Naive thymus-derived CD4-positive, alpha-beta T cell (primary cell): ENCODE results near the gene ALDH4A1. TPM values are rescaled to one million over a fixed set of nuclear protein-coding genes. Genes with fewer than 3 reads are reported as not detected.
A peak's percentile ranks its signal among the peaks of the same experiment; 100 is the strongest.

Experiments used
- ATAC-seq: fragments of 150-1000 bp; cut with Tn5 transposase; 2 replicates; pipeline ENCODE4 v1.10.0; 2021; ENCODE audit warnings: mild to moderate bottlenecking, moderate library complexity
- CTCF ChIA-PET: fragments of 350-600 bp; sonication (Branson Sonifier 250); formaldehyde crosslinking; loops from one replicate; lab custom pipeline; 2021; ENCODE audit warnings: antibody characterized with exemption; lab: Charles Lee
- POLR2A ChIA-PET: fragments of 350-600 bp; sonication (Branson Sonifier 250); formaldehyde crosslinking; loops from one replicate; lab custom pipeline; 2021; ENCODE audit warnings: antibody characterized with exemption, inconsistent platforms; lab: Charles Lee
- DNase-seq, 9 donors: peaks; one replicate each; pipeline versions ENCODE4 v3.0.0 to v3.0.0-alpha.2; 2020 to 2022; ENCODE audit warnings: mixed read lengths in 1 of 9
- H3K27ac ChIP-seq: one replicate; pipeline ENCODE4 v1.7.0; 2013; ENCODE audit warnings: mild to moderate bottlenecking, low read depth, low read length, moderate library complexity
- H3K27me3 ChIP-seq, 2 donors: one replicate each; pipeline ENCODE4 v1.7.0; 2013; ENCODE audit warnings: low read length in 2 of 2, mild to moderate bottlenecking in 2 of 2, moderate library complexity in 2 of 2; ENCODE audit not compliant: control insufficient read depth in 2 of 2, insufficient read depth in 2 of 2
- H3K36me3 ChIP-seq, 3 experiments: 1 replicate in 2 of 3; 2 replicates in 1 of 3; pipeline ENCODE4 v1.7.0; 2013; ENCODE audit warnings: low read length in 3 of 3, mild to moderate bottlenecking in 3 of 3, moderate library complexity in 1 of 3; ENCODE audit not compliant: insufficient read depth in 3 of 3, control insufficient read depth in 2 of 3
- H3K4me1 ChIP-seq, 2 donors: one replicate each; pipeline ENCODE4 v1.7.0; 2013; ENCODE audit warnings: low read length in 2 of 2, mild to moderate bottlenecking in 2 of 2, moderate library complexity in 1 of 2; ENCODE audit not compliant: control insufficient read depth in 2 of 2, insufficient read depth in 2 of 2
- H3K4me3 ChIP-seq: 2 replicates; pipeline ENCODE4 v1.7.0; 2013; ENCODE audit warnings: mild to moderate bottlenecking, low read length
- H3K9me3 ChIP-seq, 3 experiments: 1 replicate in 2 of 3; 2 replicates in 1 of 3; pipeline ENCODE4 v1.7.0; 2013; ENCODE audit warnings: low read length in 3 of 3; ENCODE audit not compliant: control insufficient read depth in 2 of 3
- H3K27ac Mint-ChIP-seq, 9 donors: one replicate each; pipeline ENCODE4 v1.8.0; 2020 to 2022; ENCODE audit warnings: mixed read lengths in 9 of 9, mild to moderate bottlenecking in 8 of 9, moderate library complexity in 5 of 9, inconsistent platforms in 2 of 9
- H3K27me3 Mint-ChIP-seq, 5 donors: one replicate each; pipeline ENCODE4 v1.8.0; 2021 to 2022; ENCODE audit warnings: mixed read lengths in 5 of 5, mild to moderate bottlenecking in 1 of 5
- H3K36me3 Mint-ChIP-seq, 5 donors: one replicate each; pipeline ENCODE4 v1.8.0; 2020 to 2022; ENCODE audit warnings: mixed read lengths in 5 of 5, mild to moderate bottlenecking in 3 of 5, inconsistent platforms in 1 of 5
- H3K4me1 Mint-ChIP-seq, 7 donors: one replicate each; pipeline ENCODE4 v1.8.0; 2020 to 2022; ENCODE audit warnings: mixed read lengths in 7 of 7, mild to moderate bottlenecking in 3 of 7, inconsistent platforms in 1 of 7
- H3K4me3 Mint-ChIP-seq, 10 donors: one replicate each; pipeline ENCODE4 v1.8.0; 2020 to 2022; ENCODE audit warnings: mild to moderate bottlenecking in 10 of 10, mixed read lengths in 10 of 10, moderate library complexity in 6 of 10, inconsistent platforms in 2 of 10
- H3K9me3 Mint-ChIP-seq, 11 donors: one replicate each; pipeline ENCODE4 v1.8.0; 2020 to 2022; ENCODE audit warnings: mixed read lengths in 11 of 11, mild to moderate bottlenecking in 4 of 11, inconsistent platforms in 1 of 11, moderate library complexity in 1 of 11
- intact Hi-C, 2 donors: fragments of 100-400 bp; cut with micrococcal nuclease; formaldehyde crosslinking; loops; one replicate each; pipeline ENCODE4 v1.15.1; 2023
- polyA plus RNA-seq, 2 donors: library from polyadenylated mRNA; unstranded; fragments of 300-500 nt; fragmentation: Illumina TruSeq; gene quantifications; one replicate each; pipeline ENCODE4 v1.2.3, GENCODE V29; 2021
- total RNA-seq, 6 experiments: library from RNA in 5 of 6; stranded (reverse) in 5 of 6; gene quantifications; 1 replicate in 5 of 6; 2 replicates in 1 of 6; pipeline ENCODE4 v1.2.3 and lab custom pipeline; 2021 to 2026

Gene ALDH4A1
- total and polyA plus RNA-seq, 7 experiments from 2014 or later: 0.94 to 3.2 (median 1.4) TPM

DNA sequence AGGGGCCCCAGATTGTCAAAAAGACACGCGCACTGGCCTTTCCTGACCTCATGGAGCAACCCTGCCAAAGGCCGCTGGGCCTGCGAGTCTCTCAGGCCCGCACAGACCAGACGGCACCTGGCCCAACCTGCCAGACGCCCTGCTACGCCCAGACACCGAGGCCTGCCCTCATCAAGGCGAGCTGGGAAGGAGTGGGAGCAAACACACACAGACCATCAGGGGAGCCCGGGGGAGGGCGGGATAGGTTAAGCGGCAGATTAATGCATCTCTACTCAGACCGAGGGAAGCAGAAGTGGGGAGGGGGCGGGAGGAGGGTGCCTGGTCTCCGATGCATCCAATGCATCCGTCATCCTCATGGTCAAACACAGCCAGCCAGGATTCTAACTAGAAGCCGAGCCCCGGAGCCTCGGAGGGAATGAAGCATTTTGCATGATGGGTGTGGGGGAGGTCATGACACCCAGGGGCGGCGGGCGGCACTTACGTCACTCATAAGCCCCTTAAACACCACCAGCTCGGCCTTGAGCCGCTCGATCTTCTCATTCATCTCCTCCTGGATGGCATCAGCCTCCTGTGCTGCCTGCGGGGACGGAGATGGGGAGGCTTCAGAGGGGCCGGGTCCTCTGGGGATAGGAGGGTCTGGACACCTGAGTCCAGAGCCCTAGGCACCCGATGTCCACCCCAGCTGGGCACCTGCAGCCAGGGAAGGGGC lies 17.0 kb upstream of the ALDH4A1 start:
- POLR2A ChIA-PET: interaction anchor here (0.6 kb wide), 1 partner anchor 285 kb away, joined by 3 read pairs; no protein-coding TSS in a partner anchor

DNA sequence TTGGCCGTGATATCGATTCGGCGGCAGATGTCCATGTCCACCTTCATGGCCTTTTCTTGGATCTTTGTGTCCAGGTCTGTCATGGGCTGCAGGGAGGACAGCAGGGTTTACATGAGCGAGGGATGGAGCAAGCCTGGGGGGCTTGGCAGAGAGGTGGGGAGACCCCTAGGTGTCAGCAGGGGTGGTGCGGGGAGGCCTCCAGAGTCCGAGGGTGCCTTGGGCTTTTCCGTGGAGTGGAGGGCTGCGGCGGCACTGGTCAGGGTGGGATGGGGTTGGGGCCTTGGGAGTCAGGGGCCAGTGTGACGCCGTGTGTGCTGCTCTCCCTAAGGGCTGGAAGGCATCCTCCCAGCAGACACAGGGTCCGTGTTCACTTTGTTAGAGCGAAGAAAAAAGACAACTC lies 16.1 kb upstream of the ALDH4A1 start:
- no peaks in the 10 kb centered on the region for H3K9me3 Mint-ChIP-seq
- peaks cover 0 to 9% (median 0%) of the 10 kb centered on the region in 5 donors for H3K36me3 Mint-ChIP-seq
- H3K27ac ChIP-seq: no peak overlapping the region
- H3K27ac Mint-ChIP-seq: peak overlapping the region in 1 of 9 donors; percentile 78
- H3K9me3 ChIP-seq: no peaks in the 10 kb centered on the region
- H3K27me3 ChIP-seq: no peaks in the 10 kb centered on the region
- peaks cover 0 to 63% (median 12%) of the 10 kb centered on the region in 3 experiments for H3K36me3 ChIP-seq
- ChIA-PET CTCF (interaction anchor here (0.6 kb wide), 1 partner anchor 40 kb away, joined by 3 read pairs; no protein-coding TSS in a partner anchor), POLR2A (no interaction called here)
- no peak for DNase-seq
- no peak overlapping the region for H3K4me3 Mint-ChIP-seq
- peaks cover 8 to 22% (median 18%) of the 10 kb centered on the region in 7 donors for H3K4me1 Mint-ChIP-seq
- H3K27me3 Mint-ChIP-seq: no peaks in the 10 kb centered on the region
- intact Hi-C loops: no loop called here
- H3K4me1 ChIP-seq: peaks cover 3 to 6% of the 10 kb centered on the region in 2 donors
- no peak for ATAC-seq
- H3K4me3 ChIP-seq: no peak overlapping the region

More for the DNA sequence above, 17.0 kb upstream of the ALDH4A1 start:
- H3K9me3 Mint-ChIP-seq: no peaks in the 10 kb centered on the region
- Histone ChIP-seq H3K4me1 (peaks cover 9 to 14% of the 10 kb centered on the region in 2 donors), H3K27me3 (no peaks in the 10 kb centered on the region), H3K36me3 (peaks cover 0 to 63% (median 12%) of the 10 kb centered on the region in 3 experiments), H3K27ac (no peak overlapping the region), H3K4me3 (no peak overlapping the region), H3K9me3 (no peaks in the 10 kb centered on the region)
- CTCF ChIA-PET: interaction anchor here (0.6 kb wide), 1 partner anchor 39 kb away, joined by 3 read pairs; no protein-coding TSS in a partner anchor
- no peaks in the 10 kb centered on the region for H3K27me3 Mint-ChIP-seq
- DNase-seq: no peak
- H3K4me3 Mint-ChIP-seq: no peak overlapping the region
- peaks cover 0 to 9% (median 0%) of the 10 kb centered on the region in 5 donors for H3K36me3 Mint-ChIP-seq
- intact Hi-C loops: no loop called here
- peak overlapping the region in 1 of 9 donors; percentile 8 for H3K27ac Mint-ChIP-seq
- peaks cover 11 to 27% (median 23%) of the 10 kb centered on the region in 7 donors for H3K4me1 Mint-ChIP-seq
- no peak for ATAC-seq

DNA sequence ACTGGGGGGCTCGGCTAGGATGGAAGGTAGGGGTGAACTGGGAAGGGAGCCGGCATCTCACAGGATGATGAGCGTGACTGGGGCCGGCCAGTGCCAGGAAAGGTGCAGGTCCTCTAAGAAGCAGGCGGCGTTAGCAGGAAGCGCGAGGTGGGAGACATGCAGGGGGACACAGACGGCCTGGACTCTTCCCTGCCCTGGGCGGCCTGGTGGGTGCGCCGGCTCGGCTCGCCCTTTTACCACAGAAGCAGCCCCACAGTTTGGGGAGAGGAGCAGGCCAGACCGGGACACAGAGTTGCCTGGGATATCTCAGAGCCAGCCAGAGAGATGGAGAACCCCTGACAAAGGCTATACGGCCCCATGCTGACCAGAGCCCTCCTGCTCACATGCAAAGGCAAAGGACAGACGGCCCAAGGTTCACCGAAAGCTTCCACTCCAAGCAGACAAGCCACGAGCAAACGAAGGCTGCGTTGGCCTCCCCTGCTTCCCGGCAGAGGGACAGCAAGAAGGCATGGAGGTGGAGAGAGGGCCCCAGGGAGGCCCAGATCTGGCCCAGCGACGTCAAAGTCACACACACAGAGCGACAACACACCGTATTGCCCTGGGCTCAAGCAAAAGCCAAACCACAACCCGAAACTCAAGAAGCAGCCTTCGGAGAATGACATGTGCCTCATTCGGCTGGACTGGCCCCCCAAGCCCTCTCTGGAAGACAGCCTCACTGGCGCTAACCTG lies 14.9 kb upstream of the ALDH4A1 start:
- peaks cover 0 to 4% of the 10 kb centered on the region in 2 donors for H3K4me1 ChIP-seq
- peaks cover 0 to 63% (median 12%) of the 10 kb centered on the region in 3 experiments for H3K36me3 ChIP-seq
- no peak for ATAC-seq
- no peaks in the 10 kb centered on the region for H3K9me3 Mint-ChIP-seq
- H3K27me3 ChIP-seq: no peaks in the 10 kb centered on the region
- POLR2A ChIA-PET: no interaction called here
- peaks cover 5 to 19% (median 14%) of the 10 kb centered on the region in 7 donors for H3K4me1 Mint-ChIP-seq
- H3K36me3 Mint-ChIP-seq: peaks cover 0 to 9% (median 0%) of the 10 kb centered on the region in 5 donors
- no peak for DNase-seq
- no peak overlapping the region for H3K4me3 ChIP-seq
- intact Hi-C loops: no loop called here
- H3K27ac Mint-ChIP-seq: peak overlapping the region in 1 of 9 donors; percentile 24
- H3K27me3 Mint-ChIP-seq: no peaks in the 10 kb centered on the region
- H3K9me3 ChIP-seq: no peaks in the 10 kb centered on the region
- no peak overlapping the region for H3K27ac ChIP-seq
- H3K4me3 Mint-ChIP-seq: no peak overlapping the region
- CTCF ChIA-PET: no interaction called here

DNA sequence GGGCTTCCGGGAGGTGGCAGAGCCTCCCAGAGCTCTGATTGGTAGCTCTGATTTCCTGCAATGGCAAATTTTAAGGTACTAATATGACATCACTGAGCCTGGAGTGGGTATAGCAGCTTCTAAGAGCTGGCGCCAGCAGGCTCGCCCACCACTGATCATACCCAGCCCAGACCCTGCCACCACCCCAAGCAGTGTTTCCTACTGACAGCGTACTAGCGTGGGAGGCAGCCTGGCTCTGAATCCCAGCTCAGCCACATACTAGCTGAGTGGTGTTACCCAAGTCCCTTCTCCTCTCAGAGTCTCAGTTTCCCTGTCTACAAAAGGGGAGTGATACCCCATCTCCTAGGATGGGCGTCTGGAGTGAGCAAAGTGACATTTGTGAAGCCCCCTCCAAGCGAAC lies 13.0 kb upstream of the ALDH4A1 start:
- ATAC-seq (no peak), DNase-seq (no peak)
- peaks cover 6 to 19% (median 9%) of the 10 kb centered on the region in 5 donors for H3K36me3 Mint-ChIP-seq
- no peaks in the 10 kb centered on the region for H3K27me3 Mint-ChIP-seq
- Histone ChIP-seq H3K4me1 (peaks cover 0 to 4% of the 10 kb centered on the region in 2 donors), H3K27me3 (no peaks in the 10 kb centered on the region), H3K27ac (no peak overlapping the region), H3K9me3 (no peaks in the 10 kb centered on the region), H3K36me3 (peaks cover 11 to 71% (median 12%) of the 10 kb centered on the region in 3 experiments), H3K4me3 (no peak overlapping the region)
- intact Hi-C loops: no loop called here
- ChIA-PET POLR2A (interaction anchor here (0.7 kb wide), 1 partner anchor 17 kb away, joined by 3 read pairs; no protein-coding TSS in a partner anchor), CTCF (interaction anchor here (0.9 to 5.8 kb wide), 5 partner anchors 8 to 55 kb away, joined by 3 to 65 read pairs (median 4); no protein-coding TSS in a partner anchor)
- H3K9me3 Mint-ChIP-seq: no peaks in the 10 kb centered on the region
- H3K4me3 Mint-ChIP-seq: no peak overlapping the region
- peak overlapping the region in 2 of 9 donors; percentile 28 to 32 for H3K27ac Mint-ChIP-seq
- peaks cover 2 to 15% (median 9%) of the 10 kb centered on the region in 7 donors for H3K4me1 Mint-ChIP-seq

DNA sequence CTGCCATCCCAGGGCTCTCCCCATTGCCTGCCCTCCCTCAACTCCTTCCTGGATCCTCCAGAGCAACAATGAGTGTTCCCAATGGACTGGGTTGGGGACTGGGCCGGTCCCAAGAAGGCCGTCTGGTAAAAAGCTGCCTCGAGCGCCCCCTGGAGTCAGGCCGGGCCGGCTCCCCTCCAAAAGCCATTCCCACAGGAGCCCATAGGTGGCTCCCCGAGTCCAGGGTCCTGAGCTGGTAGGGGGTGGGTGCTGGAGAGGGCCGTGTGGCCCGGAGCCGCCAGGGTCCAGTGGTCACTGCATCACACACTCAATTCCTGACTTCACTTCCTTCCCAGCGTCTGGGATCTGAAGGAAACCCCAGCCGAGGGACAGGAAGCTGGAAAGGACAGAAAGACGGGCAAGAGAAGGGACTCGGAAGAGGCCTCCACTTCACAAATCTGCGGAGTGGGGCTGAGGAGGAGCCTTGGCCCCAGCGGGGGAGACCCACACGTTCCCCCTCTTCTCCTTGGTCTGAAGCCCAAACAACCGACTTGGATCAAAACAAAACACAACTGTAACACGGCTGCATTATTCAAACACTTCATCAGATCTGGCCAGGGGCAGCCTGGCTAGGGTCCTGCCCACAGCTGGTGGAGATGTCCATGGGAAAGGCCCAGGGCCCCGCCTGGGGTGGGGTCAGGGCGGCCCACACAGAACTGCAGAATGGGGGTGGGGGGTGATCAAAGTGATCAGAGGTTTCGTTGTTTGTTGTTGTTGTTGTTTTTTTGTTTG lies 10.9 kb upstream of the ALDH4A1 start:
- Mint-ChIP-seq H3K4me1 (peaks cover 2 to 15% (median 9%) of the 10 kb centered on the region in 7 donors), H3K9me3 (no peaks in the 10 kb centered on the region), H3K27me3 (no peaks in the 10 kb centered on the region), H3K36me3 (peaks cover 6 to 35% (median 16%) of the 10 kb centered on the region in 5 donors), H3K4me3 (no peak overlapping the region), H3K27ac (peak overlapping the region in 4 of 9 donors; percentile 59 to 84 (median 77))
- Histone ChIP-seq H3K4me3 (no peak overlapping the region), H3K27ac (no peak overlapping the region), H3K36me3 (peaks cover 11 to 72% (median 15%) of the 10 kb centered on the region in 3 experiments), H3K4me1 (peaks cover 0 to 4% of the 10 kb centered on the region in 2 donors), H3K27me3 (no peaks in the 10 kb centered on the region), H3K9me3 (no peaks in the 10 kb centered on the region)
- ChIA-PET POLR2A (interaction anchor here (1.3 to 2.4 kb wide), 4 partner anchors 14 to 59 kb away, joined by 3 to 8 read pairs (median 6); no protein-coding TSS in a partner anchor), CTCF (interaction anchor here (0.6 to 5.8 kb wide), 20 partner anchors 9 to 793 kb away, joined by 3 to 65 read pairs (median 6); no protein-coding TSS in a partner anchor)
- intact Hi-C loops: loop anchor here (1.0 kb wide), 3 partner anchors 13 to 59 kb away; no protein-coding TSS in a partner anchor
- DNase-seq (peak; percentile 53 to 80 (median 61)), ATAC-seq (peak; percentile 85)
